SK-N-SH (cell line): ENCODE measurements around the gene PDGFC. TPM values are rescaled to one million over a fixed set of nuclear protein-coding genes. Genes with fewer than 3 reads are reported as not detected.
A peak's percentile ranks its signal among the peaks of the same experiment; 100 is the strongest.

Source experiments
- CTCF ChIA-PET: fragments of 300-600, 350-600 bp; formaldehyde crosslinking; extraction: SDS; loops from one replicate; lab custom pipeline; 2021; lab: Yijun Ruan, JAX
- POLR2A ChIA-PET: fragments of 350-600 bp; sonication (Branson Sonifier 250); formaldehyde crosslinking; extraction: SDS; loops from one replicate; lab custom pipeline; 2020; ENCODE audit warnings: antibody characterized with exemption, inconsistent platforms; lab: Yijun Ruan, JAX
- DNase-seq: peaks from one replicate; pipeline ENCODE4 v3.0.0; 2012
- H2AFZ ChIP-seq: fragments of 200-600 bp; sonication (generic); 2 replicates; pipeline ENCODE4 v1.8.1; 2016; ENCODE audit warnings: antibody characterized with exemption, mild to moderate bottlenecking, low read depth
- H3F3A ChIP-seq: fragments of 200-600 bp; sonication (generic); replicated peaks from 2 replicates; pipeline ENCODE3; 2016; ENCODE audit warnings: antibody characterized with exemption, mild to moderate bottlenecking; ENCODE audit not compliant: insufficient read depth
- H3K27ac ChIP-seq, 2 experiments: fragments of 200-500 bp in 1 of 2; fragments of 200-600 bp in 1 of 2; sonication (Bioruptor generic) in 1 of 2; sonication (generic), shearing (Covaris generic) in 1 of 2; 2 replicates each; pipeline versions ENCODE4 v1.5.1 to v1.6.1; 2014 to 2016; ENCODE audit warnings: low read depth in 2 of 2, inconsistent platforms in 1 of 2, low read length in 1 of 2, mild to moderate bottlenecking in 1 of 2, mixed read lengths in 1 of 2
- H3K27me3 ChIP-seq: fragments of 200-600 bp; sonication (generic), shearing (Covaris generic); 2 replicates; pipeline ENCODE4 v1.6.1; 2016; ENCODE audit warnings: mixed run types; ENCODE audit not compliant: insufficient read depth
- H3K36me3 ChIP-seq, 2 experiments: fragments of 200-500 bp in 1 of 2; fragments of 200-600 bp in 1 of 2; sonication (Bioruptor generic) in 1 of 2; sonication (generic) in 1 of 2; replicated peaks in 1 of 2; 2 replicates each; pipeline versions ENCODE3 to v1.5.1; 2014 to 2016; ENCODE audit warnings: low read length in 1 of 2, mild to moderate bottlenecking in 1 of 2; ENCODE audit not compliant: insufficient read depth in 2 of 2, control insufficient read depth in 1 of 2
- H3K4me1 ChIP-seq, 2 experiments: fragments of 200-500 bp in 1 of 2; fragments of 200-600 bp in 1 of 2; sonication (Bioruptor generic) in 1 of 2; sonication (generic), shearing (Covaris generic) in 1 of 2; 2 replicates each; pipeline versions ENCODE4 v1.5.1 to v1.6.1; 2014 to 2016; ENCODE audit warnings: low read depth in 1 of 2, low read length in 1 of 2, mixed run types in 1 of 2; ENCODE audit not compliant: insufficient read depth in 2 of 2, control insufficient read depth in 1 of 2
- H3K4me2 ChIP-seq: fragments of 200-600 bp; sonication (generic), shearing (Covaris generic); 2 replicates; pipeline ENCODE4 v1.6.1; 2017; ENCODE audit warnings: mixed run types
- H3K4me3 ChIP-seq, 2 experiments: fragments of 200-500 bp in 1 of 2; fragments of 200-600 bp in 1 of 2; sonication (Bioruptor generic) in 1 of 2; sonication (generic), shearing (Covaris generic) in 1 of 2; 2 replicates each; pipeline versions ENCODE4 v1.5.1 to v1.8.1; 2014 to 2016; ENCODE audit warnings: low read depth in 2 of 2, inconsistent platforms in 1 of 2, low read length in 1 of 2, mild to moderate bottlenecking in 1 of 2, mixed read lengths in 1 of 2, moderate library complexity in 1 of 2
- H3K79me2 ChIP-seq: fragments of 200-600 bp; sonication (generic); 2 replicates; pipeline ENCODE4 v1.8.1; 2017; ENCODE audit warnings: mild to moderate bottlenecking; ENCODE audit not compliant: insufficient read depth
- H3K9ac ChIP-seq: fragments of 200-600 bp; sonication (generic); 2 replicates; pipeline ENCODE4 v1.6.1; 2017; ENCODE audit warnings: mixed run types
- H3K9me2 ChIP-seq: fragments of 200-600 bp; sonication (generic); 2 replicates; pipeline ENCODE4 v1.6.1; 2017; ENCODE audit warnings: mixed run types
- H3K9me3 ChIP-seq: fragments of 200-600 bp; sonication (generic); 2 replicates; pipeline ENCODE4 v1.6.1; 2017; ENCODE audit warnings: mixed run types, mild to moderate bottlenecking, moderate library complexity
- H4K20me1 ChIP-seq: fragments of 200-600 bp; sonication (generic); 2 replicates; pipeline ENCODE4 v1.6.1; 2017; ENCODE audit warnings: mild to moderate bottlenecking, mixed run types; ENCODE audit not compliant: insufficient read depth
- CHD2 ChIP-seq: fragments of 150-350 bp; IDR thresholded peaks from 2 replicates; pipeline ENCODE4 v1.6.1; 2018; ENCODE audit warnings: low read length; ENCODE audit not compliant: partially characterized antibody
- ELF1 ChIP-seq: IDR thresholded peaks from 2 replicates; pipeline ENCODE4 v1.4.0; 2012
- EP300 ChIP-seq, 2 experiments: IDR thresholded peaks; 2 replicates each; pipeline versions ENCODE4 v1.4.0 to v1.6.1; 2012; ENCODE audit warnings: borderline replicate concordance in 1 of 2, low read depth in 1 of 2, low read length in 1 of 2
- FOXJ3 ChIP-seq: sonication (generic); formaldehyde crosslinking; IDR thresholded peaks from 2 replicates; pipeline ENCODE4 v1.5.1; 2020; ENCODE audit warnings: mild to moderate bottlenecking, missing genetic modification reagents
- GABPA ChIP-seq: IDR thresholded peaks from 2 replicates; pipeline ENCODE4 v1.4.0; 2012; ENCODE audit warnings: low read depth, mild to moderate bottlenecking
- MAX ChIP-seq: IDR thresholded peaks from 2 replicates; pipeline ENCODE4 v1.4.0; 2012; ENCODE audit warnings: low read depth
- MEF2A ChIP-seq: IDR thresholded peaks from 2 replicates; pipeline ENCODE4 v1.4.0; 2012; ENCODE audit warnings: low read depth, borderline replicate concordance
- MXI1 ChIP-seq: IDR thresholded peaks from 2 replicates; pipeline ENCODE4 v1.6.1; 2012; ENCODE audit warnings: mild to moderate bottlenecking, low read depth, low read length, improper control_type of control experiment
- NFIC ChIP-seq: IDR thresholded peaks from 2 replicates; pipeline ENCODE4 v1.4.0; 2012; ENCODE audit warnings: borderline replicate concordance
- NRF1 ChIP-seq: IDR thresholded peaks from 2 replicates; pipeline ENCODE4 v1.6.1; 2012; ENCODE audit warnings: low read depth, mild to moderate bottlenecking, low read length
- POLR2AphosphoS5 ChIP-seq: IDR thresholded peaks from 2 replicates; pipeline ENCODE4 v1.6.1; 2012; ENCODE audit warnings: low read depth, low read length
- RAD21 ChIP-seq: IDR thresholded peaks from 2 replicates; pipeline ENCODE4 v1.6.1; 2012; ENCODE audit warnings: mild to moderate bottlenecking, low read length
- RCOR1 ChIP-seq: fragments of 150-350 bp; IDR thresholded peaks from 2 replicates; pipeline ENCODE4 v1.6.1; 2017; ENCODE audit warnings: antibody characterized with exemption, low read length
- REST ChIP-seq: IDR thresholded peaks from 2 replicates; pipeline ENCODE4 v1.6.1; 2012; ENCODE audit warnings: mild to moderate bottlenecking, low read depth, low read length, moderate library complexity
- RFX5 ChIP-seq: IDR thresholded peaks from 2 replicates; pipeline ENCODE4 v1.6.1; 2012; ENCODE audit warnings: mild to moderate bottlenecking, improper control_type of control experiment, low read length
- SMC3 ChIP-seq: IDR thresholded peaks from 2 replicates; pipeline ENCODE4 v1.6.1; 2012; ENCODE audit warnings: low read depth, low read length, improper control_type of control experiment
- TAF1 ChIP-seq: IDR thresholded peaks from 2 replicates; pipeline ENCODE4 v1.6.1; 2012; ENCODE audit warnings: low read depth, mild to moderate bottlenecking, low read length, moderate library complexity, borderline replicate concordance
- TEAD4 ChIP-seq: IDR thresholded peaks from 2 replicates; pipeline ENCODE4 v1.4.0; 2012; ENCODE audit warnings: mild to moderate bottlenecking, borderline replicate concordance; ENCODE audit not compliant: insufficient read depth
- YY1 ChIP-seq: IDR thresholded peaks from 2 replicates; pipeline ENCODE4 v1.4.0; 2012; ENCODE audit warnings: low read depth, mild to moderate bottlenecking
- WGBS: methylation state at CpG from one replicate; pipeline ENCODE4 v1.1.6; 2017; ENCODE audit warnings: low lambda C conversion rate; 5-methylcytosine and 5-hydroxymethylcytosine counted together
- polyA plus RNA-seq, 3 experiments: library from polyadenylated mRNA; depleted of rRNA; stranded (reverse); fragments of >200 nt; gene quantifications; 2 replicates each; pipeline ENCODE4 v1.2.3, GENCODE V29; 2012
- TF ChIP-seq, protein P1 (sequence below): fragments of 200-600 bp; sonication (generic); IDR thresholded peaks from 2 replicates; pipeline ENCODE4 v1.6.1; 2017; ENCODE audit warnings: antibody characterized with exemption, mild to moderate bottlenecking, moderate library complexity
- TF ChIP-seq, protein P2 (sequence below): fragments of 150-350 bp; IDR thresholded peaks from 2 replicates; pipeline ENCODE4 v1.6.1; 2017; ENCODE audit warnings: antibody characterized with exemption, low read length, low read depth, borderline replicate concordance
- TF ChIP-seq, protein P3 (sequence below): IDR thresholded peaks from 2 replicates; pipeline ENCODE4 v1.4.0; 2012; ENCODE audit warnings: low read depth, borderline replicate concordance
- TF ChIP-seq, protein P4 (sequence below): IDR thresholded peaks from 2 replicates; pipeline ENCODE4 v1.4.0; 2012; ENCODE audit warnings: low read depth, borderline replicate concordance

The PDGFC gene
- polyA plus RNA-seq (2012; rRNA removed) = 29.8 and 36.2 TPM in 2 replicates
- 37.7 and 40.7 TPM in 2 replicates for polyA plus RNA-seq (2012; cell fraction: cytosol; rRNA removed)
- polyA plus RNA-seq (2012; cell fraction: nucleus; rRNA removed) = 27.3 and 49.5 TPM in 2 replicates

DNA sequence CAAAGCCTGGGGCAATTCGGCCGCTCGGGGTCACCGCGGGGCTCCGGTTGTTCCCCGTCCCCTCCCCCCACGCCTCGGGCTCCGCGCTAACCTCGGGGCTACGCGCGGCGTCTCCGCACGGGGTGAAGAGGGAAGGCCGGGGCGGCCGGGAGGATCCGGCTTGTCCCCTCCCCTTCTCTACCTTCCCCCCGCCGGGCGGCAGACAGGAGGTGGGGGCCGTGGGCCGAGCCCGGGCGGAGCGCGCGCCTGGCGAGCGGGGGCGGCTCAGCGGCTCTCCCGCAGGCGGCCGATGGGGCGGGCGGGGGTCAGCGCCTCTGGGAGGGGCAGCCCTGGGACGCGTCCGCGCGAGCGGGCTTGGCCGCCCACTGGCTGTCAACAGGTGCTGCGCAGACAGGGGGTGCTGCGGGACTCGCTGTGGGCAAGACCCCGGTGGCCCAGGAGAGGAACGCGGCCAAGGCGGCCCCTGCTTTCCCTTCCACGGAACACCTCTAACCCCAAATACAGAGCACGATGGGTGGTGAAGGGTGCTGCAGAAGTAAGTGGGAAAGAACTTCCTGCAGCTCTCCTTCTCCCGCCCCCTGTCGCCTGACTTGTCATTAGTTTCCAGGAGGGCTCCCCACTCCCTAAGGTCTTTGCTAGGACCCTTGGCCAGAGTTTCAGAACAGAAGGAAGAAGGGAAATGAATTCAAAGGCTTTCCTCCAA is at the start of gene PDGFC:
Gene PDGFC, minus strand, starts transcription at position 124 of the 703 bp plus-strand sequence. CDS start 896 bp downstream, outside the sequence.
- peaks cover 42% of the 10 kb centered on the region for H3K79me2 ChIP-seq
- H3K4me1 ChIP-seq = peaks cover 9 to 44% of the 10 kb centered on the region in 2 experiments
- POLR2A ChIA-PET = no interaction called here
- TF ChIP-seq, protein P1, sequence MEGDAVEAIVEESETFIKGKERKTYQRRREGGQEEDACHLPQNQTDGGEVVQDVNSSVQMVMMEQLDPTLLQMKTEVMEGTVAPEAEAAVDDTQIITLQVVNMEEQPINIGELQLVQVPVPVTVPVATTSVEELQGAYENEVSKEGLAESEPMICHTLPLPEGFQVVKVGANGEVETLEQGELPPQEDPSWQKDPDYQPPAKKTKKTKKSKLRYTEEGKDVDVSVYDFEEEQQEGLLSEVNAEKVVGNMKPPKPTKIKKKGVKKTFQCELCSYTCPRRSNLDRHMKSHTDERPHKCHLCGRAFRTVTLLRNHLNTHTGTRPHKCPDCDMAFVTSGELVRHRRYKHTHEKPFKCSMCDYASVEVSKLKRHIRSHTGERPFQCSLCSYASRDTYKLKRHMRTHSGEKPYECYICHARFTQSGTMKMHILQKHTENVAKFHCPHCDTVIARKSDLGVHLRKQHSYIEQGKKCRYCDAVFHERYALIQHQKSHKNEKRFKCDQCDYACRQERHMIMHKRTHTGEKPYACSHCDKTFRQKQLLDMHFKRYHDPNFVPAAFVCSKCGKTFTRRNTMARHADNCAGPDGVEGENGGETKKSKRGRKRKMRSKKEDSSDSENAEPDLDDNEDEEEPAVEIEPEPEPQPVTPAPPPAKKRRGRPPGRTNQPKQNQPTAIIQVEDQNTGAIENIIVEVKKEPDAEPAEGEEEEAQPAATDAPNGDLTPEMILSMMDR = peak; percentile 52
- TF ChIP-seq TEAD4 (no peak), YY1 (no peak), NFIC (0 out of 2 replicates have a peak, but pooled peaks have one; percentile 8), MEF2A (no peak), FOXJ3 (CRISPR knock-in tag) (no peak), RCOR1 (no peak), ELF1 (no peak), REST (peak; percentile 12; the same call in 1 of the 2 replicates), SMC3 (no peak), RAD21 (peak; percentile 37; the same call in 1 of the 2 replicates), GABPA (no peak), MXI1 (no peak), EP300 (IDR thresholded peaks at IDR 0.05; ENCODE audit: borderline replicate concordance in 1 of 2, low read depth in 1 of 2, low read length in 1 of 2) (0 out of 4 replicates have a peak, but pooled peaks of 1 of the 2 experiments have one; percentile 18), MAX (peak; percentile 40; the same call in 1 of the 2 replicates), NRF1 (no peak), TAF1 (peak; percentile 63; the same call in 1 of the 2 replicates), CHD2 (peak; percentile 13), RFX5 (peak; percentile 84), POLR2AphosphoS5 (peak; percentile 38; the same call in 1 of the 2 replicates)
- TF ChIP-seq, protein P2, sequence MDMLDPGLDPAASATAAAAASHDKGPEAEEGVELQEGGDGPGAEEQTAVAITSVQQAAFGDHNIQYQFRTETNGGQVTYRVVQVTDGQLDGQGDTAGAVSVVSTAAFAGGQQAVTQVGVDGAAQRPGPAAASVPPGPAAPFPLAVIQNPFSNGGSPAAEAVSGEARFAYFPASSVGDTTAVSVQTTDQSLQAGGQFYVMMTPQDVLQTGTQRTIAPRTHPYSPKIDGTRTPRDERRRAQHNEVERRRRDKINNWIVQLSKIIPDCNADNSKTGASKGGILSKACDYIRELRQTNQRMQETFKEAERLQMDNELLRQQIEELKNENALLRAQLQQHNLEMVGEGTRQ = no peak
- TF ChIP-seq, protein P3, sequence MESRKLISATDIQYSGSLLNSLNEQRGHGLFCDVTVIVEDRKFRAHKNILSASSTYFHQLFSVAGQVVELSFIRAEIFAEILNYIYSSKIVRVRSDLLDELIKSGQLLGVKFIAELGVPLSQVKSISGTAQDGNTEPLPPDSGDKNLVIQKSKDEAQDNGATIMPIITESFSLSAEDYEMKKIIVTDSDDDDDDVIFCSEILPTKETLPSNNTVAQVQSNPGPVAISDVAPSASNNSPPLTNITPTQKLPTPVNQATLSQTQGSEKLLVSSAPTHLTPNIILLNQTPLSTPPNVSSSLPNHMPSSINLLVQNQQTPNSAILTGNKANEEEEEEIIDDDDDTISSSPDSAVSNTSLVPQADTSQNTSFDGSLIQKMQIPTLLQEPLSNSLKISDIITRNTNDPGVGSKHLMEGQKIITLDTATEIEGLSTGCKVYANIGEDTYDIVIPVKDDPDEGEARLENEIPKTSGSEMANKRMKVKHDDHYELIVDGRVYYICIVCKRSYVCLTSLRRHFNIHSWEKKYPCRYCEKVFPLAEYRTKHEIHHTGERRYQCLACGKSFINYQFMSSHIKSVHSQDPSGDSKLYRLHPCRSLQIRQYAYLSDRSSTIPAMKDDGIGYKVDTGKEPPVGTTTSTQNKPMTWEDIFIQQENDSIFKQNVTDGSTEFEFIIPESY = no peak
- TF ChIP-seq, protein P4, sequence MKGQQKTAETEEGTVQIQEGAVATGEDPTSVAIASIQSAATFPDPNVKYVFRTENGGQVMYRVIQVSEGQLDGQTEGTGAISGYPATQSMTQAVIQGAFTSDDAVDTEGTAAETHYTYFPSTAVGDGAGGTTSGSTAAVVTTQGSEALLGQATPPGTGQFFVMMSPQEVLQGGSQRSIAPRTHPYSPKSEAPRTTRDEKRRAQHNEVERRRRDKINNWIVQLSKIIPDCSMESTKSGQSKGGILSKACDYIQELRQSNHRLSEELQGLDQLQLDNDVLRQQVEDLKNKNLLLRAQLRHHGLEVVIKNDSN = no peak

More for the DNA sequence above, at the start of gene PDGFC:
- CTCF ChIA-PET = interaction anchor here (0.6 to 3.7 kb wide), 5 partner anchors 9 to 1005 kb away, joined by 3 to 23 read pairs (median 4); no protein-coding TSS in a partner anchor
- peak within 1 kb of the TSS; percentile 81 for H3K9ac ChIP-seq
- DNase-seq = peak; percentile 80
- no peaks in the 10 kb centered on the region for H3K36me3 ChIP-seq
- H3F3A ChIP-seq = peaks cover 28% of the 10 kb centered on the region
- H3K27me3 ChIP-seq = no peaks in the 10 kb centered on the region
- peak within 1 kb of the TSS; percentile 76 to 97 for H3K4me3 ChIP-seq
- 19% methylated on average over 7 of the region's 60 CpGs for WGBS
- H3K9me2 ChIP-seq = no peaks in the 10 kb centered on the region
- peak within 1 kb of the TSS; percentile 50 to 68 for H3K27ac ChIP-seq
- peak within 1 kb of the TSS; percentile 93 for H3K4me2 ChIP-seq
- no peaks in the 10 kb centered on the region for H4K20me1 ChIP-seq
- peak within 1 kb of the TSS; percentile 54 for H2AFZ ChIP-seq
- H3K9me3 ChIP-seq = no peaks in the 10 kb centered on the region
